DMS153 (cell line): ENCODE measurements around the gene ARID5B.
"Not testable (repeated sequence)": the region's sequence is repeated elsewhere in the genome, so short reads cannot be mapped to it uniquely, and the experiment has no call there.

Experiments used
- DNase-seq: peaks from one replicate; lab custom pipeline; 2025; lab: John Stamatoyannopoulos, UW

The ARID5B gene

DNA sequence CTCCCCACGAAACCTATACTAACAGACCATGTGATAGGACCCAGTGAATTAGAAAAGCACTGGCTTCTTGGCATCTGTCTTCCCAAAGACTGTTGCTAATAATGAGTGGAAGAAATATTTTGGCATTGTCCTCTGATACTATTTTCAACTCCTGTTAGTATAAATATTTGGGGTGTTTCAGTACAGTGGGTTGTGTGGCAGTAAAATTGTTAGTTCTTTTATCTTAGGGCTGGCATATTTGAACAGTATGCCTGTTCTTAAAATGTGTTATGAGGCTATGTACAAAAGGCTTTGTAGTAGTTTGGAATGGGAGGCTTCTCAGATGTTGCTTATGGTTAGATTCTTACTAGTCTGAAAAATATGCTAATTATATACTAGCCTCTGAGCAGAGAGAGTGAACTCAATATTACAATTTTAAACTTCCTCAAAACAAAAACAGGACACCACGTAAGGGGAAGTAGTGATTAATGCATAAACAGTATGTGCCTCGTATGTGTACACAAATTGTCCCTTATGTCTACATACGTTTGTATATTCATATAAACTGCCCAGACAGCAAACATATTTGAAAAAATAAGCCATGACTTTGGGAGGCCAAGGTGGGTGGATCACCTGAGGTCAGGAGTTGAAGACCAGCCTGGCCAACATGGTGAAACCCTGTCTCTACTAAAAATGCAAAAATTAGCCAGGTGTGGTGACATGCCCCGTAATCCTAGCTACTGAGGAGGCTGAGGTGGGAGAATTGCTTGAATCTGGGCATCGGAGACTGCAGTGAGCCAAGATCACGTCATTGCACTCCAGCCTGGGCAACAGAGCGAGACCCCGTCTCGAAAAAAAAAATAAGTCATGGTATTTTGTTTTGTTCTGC, 115.4 kb downstream of the ARID5B start:
- DNase-seq, result no peak

DNA sequence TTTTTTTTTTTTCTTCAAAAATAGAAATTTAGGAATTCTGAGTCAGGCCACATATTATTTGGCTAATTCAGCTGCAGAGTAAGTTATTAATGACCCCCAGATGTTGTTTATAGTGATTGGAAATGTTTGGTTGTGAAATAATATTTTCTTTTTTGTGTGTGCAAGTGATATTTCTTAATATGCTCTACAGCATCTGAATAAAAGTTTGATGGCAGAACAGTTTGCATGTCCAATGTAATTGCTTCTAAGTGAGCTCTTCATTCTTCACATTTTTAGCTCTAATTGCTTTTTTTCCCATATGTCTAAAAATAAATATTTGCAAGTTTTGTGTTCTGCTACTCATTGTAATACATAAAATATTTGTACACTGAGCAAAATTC, 116.0 kb downstream of the ARID5B start:
- no peak for DNase-seq

DNA sequence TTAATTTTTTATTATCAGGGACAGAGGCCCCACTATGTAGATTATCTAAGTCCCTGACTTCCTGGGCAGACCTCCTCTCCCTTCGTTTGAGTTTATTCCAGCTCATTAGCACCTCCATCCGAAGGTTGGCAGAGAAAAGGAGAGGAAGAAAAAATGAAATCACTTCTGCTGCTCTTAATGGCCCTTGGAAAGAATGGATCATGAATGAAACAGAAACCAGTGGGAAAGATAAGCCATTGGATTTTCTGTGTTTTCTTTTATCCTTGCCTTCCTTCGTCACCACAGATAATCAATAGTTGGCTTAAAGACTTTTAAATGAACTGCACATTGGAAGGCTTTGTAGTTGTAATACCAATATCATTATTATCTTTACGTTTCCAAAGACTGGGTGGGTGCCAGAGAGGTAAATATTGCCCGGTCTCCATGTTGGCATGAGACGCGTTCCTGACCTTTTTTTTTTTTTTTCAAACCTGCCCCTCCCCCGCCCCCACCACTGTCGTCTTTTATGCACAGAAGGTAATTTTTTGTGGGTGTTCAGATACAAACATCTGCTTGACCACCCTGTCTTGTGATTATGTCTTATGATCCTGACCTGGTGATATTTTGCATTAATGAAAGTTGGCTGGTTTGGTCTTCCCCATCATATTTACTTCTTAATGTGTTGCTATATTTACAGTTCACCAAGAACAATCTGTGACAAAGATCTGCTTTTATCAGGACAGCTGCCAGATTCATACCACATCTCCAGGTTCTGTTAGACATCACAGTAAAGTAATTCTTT, 116.8 kb downstream of the ARID5B start:
- peak; percentile 21 for DNase-seq

DNA sequence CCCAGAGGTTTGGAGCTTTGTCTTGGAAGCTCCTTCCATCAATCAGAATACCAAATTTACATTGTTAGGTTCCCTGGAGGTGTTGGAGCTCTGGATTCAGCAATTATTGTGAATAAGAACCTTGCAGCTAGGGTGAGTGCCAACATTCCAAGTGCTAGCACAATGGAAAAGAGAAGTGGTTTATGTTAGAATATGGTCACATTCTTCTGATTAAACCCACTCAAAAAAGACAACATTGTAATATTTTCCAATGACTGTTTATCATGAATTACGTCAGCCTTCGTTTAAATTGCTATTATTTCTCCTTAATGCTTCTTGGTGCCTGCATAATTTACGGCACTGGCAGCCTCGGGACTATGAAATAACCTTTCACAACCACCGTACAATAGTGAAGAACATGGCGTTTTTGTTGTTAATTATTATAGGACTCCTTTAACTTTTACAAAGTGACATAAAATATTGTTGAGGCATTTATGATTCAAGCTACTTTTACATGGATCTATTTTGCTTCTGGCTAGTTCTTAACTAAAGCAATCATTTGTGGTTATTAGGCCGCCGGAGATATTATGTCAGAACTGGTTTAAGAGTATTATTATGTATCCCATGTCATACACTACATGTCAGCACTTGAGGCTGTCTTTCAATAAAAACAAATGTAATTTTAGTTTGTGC, 117.7 kb downstream of the ARID5B start:
- DNase-seq, result no peak

DNA sequence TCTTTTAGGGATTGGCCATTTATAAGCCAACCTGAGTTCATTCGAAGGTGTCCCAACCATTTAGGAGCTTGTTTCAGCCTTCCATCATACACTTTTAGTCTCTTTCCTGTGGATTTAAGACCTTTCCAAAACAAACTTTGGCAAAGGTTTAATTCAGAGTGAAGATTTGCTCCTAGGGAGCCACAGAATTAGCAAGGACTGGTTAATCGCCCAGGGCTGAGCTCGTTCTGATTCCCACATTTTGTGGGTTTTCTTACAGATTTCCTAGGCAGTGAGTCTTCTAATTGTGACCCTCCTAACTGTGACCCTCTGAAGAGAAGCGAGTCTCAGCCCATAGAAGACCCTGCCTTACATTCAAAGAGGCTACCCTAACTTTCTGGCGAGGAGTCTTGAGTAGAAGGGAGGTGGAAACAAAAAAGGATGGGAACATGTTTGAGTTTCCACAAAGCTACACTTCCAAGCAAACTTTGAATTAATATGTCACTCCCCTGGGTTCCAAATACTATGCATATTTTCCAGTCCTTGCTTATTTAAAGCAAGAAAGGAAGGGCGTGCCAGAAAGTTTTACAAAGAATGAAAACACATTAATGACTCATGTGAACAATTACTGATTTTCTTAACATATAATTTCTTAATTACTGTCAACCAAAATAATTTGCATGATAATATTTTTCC, 118.3 kb downstream of the ARID5B start:
- DNase-seq, result no peak

DNA sequence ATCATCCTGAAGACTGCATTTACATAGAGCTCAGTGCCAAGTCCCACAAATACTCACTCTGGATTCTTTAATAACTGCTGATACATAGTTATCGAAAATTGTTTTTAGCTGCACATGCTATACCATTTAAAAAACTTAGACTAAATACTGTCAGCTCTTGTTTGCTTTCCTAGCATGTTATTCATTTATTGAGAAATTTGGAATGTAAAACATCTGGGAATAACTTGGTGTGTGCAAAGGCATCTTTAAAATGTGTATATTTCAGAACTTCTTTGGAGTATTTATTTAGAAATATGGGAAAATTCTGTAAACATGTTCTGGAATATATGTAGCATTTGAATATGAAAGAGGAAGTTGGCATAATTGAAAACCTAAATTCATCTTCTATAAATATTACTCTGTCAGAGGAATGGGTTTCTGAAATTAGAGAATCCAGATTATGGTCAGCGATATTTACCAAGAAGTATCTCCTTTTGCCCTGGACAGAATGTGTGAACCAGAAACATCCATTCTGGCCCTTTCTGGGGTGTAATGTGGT, 119.7 kb downstream of the ARID5B start:
- DNase-seq, result no peak

DNA sequence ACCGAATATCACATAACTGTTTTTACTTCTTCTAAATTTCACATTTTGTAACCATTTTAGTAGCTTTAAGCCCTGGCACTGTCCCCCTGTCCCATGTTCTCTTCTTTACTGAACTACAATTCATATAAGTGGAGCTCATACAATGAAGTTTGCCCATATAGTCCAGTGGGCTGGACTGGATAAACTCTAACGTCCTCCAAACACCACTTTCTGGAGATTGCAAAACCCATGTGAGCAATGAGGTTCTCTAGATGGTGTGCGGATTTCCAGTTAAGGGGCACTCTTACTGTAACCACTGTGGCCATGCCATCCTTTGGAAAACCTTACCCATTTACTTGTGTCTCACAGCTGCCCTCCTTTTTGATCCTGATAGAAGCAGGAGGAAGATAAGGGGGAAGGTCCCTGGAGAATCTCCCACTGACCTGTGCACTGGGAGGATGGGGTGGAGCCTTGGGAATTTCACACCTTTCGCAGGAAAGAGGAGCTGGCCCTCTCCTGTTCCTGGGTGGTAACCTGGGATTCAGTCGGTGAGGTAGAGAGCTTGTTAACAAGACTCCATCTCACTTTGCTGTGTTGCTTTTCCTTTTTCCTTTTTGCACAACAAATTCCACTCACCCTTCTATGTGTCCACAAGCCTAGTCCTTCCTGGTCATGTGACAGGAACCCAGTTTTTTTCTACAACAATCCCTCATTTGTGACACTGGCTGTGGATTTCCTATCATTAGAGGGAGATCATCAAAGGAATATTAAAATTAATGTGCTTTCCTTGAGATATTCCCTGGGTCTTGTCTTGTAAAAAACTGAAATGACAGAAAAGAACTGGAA, 120.7 kb downstream of the ARID5B start:
- no peak for DNase-seq

DNA sequence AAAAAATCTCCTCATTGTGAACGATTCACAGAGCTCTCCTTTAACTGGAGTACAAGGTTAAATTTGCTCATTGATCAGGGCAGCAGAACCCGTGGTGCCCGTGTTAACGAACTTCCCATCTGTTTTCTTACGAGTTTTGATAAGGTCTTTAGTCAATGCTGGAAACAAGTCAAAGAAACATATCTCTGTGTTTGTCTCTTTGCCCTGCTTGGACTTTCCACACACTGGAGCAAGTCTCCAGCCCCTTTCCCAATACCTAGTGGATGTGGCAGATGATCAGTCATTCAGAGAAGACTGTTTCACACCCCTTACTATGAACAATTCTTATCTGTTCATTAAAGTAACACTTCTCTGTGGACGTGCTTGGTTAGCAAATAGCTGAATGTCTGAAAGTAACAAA, 121.3 kb downstream of the ARID5B start:
- no peak for DNase-seq

DNA sequence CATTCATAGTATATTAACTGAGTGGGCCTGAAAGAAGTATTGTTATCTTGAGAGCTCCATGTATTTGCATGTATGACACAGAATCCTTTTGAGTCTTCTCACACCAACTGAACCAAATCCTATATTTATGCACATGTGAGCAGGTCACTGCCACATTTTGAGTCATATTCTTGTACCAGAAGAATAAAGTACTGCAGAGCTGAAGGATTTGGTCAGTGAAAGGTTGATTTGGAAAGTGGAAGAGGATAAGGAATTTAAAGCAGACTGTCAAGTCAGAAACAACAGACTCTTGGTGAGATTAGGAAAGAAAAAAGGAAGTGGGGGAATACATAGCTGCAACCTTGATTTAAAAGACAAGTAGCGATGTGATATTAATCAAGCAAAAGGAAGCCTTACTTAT, 121.8 kb downstream of the ARID5B start:
- DNase-seq, result no peak

DNA sequence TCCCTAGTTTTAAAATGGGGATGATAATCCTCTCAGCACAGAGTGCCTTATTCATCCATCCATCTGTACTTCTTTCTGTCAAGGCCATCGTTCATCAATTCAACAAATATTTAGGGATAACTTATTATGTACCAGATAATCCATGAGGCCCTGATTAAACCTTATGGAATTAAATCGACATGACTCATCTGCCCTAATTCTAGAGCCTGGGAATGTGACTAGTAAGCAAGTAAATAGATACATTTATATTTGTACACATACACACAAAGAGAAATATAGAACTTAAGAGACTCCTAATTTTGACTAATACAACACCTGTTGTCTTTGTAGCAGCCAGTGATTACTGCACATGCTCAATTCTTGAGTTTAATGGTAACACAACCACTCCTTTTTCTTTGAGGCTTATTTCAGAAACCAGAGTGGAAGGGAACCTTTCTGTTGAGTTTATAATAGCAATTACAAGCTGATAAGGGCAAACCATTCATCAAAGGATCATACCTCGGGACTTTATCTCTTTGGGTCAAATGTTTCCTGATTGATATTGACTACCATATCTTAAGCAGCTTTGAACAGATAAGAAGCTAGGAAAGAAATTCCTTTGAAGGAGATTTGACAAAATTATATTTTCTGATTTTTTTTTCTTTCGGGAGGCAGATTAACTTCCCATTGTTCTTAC, 122.7 kb downstream of the ARID5B start:
- DNase-seq, result no peak

DNA sequence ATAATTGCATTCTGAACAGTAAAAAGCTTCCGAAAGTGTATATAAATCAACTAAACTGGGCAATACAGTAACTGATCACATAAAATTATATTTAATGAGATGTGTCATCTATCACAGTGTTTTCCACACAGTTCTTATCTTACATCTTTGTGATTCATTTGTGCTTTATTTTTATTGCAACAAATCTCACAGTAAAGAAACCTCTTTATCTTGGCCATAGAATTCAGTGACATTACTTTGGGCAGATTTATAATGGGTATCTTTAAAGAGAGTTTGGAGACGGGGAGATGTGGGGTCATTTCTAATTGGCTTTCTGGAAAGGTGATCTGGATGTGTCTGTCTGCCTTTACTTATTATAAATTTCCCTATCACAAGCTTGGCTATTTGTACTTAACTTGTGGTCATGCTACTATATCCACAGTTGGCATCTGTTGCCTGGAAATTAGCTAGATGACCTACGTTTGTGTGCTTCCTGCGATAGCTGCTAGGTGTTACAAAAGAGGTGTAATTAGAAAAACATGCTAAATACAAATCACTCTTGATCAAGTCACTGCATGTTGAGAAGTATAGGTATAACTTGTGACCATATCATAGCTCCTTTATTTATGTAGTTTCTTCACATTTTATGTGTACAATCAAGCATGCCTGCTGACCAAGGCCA, 123.8 kb downstream of the ARID5B start:
- no peak for DNase-seq

DNA sequence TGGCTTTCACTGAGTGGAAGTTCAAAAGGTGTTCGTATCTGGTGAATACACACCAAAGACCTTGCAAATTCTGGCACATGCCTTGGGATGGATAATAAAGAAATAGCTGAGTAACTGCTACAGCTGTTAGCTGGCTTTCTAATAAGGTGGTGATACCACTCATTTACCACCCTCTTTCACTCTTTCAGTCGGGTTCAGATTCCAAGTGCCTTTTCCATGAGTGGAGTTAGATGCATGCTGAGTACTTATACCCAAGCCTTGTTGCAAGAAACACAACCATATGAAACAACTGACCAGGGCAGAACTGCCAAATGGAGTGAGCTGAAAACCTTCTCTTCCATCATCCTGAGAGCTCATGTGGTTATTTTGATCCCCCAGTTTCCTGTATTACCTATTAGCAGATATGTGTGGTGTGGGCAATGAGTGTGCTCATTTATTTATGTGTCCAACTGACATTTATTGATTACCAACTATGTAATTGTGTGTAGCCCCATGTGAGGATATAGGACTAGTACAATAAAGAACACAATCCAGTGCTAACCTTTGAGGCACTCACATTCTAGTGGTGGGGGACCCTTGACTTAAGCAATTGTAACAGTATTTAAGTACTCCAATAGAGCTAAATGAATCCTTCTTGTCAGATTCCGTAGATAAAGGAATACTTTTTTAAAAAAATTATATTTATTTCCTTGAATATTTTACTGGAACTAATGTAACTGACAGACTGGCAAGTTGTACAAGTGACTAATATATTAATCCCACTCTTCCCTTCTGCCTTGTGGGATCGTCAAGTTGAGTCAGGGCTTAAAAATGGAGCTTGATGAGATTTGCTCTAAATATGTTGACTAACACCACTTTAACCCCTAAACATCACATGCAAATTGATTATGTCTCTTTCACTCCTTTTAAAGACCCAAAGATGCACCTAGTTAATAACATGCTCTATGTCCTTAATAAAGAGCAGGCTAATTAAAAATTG, 124.7 kb downstream of the ARID5B start:
- no peak for DNase-seq

DNA sequence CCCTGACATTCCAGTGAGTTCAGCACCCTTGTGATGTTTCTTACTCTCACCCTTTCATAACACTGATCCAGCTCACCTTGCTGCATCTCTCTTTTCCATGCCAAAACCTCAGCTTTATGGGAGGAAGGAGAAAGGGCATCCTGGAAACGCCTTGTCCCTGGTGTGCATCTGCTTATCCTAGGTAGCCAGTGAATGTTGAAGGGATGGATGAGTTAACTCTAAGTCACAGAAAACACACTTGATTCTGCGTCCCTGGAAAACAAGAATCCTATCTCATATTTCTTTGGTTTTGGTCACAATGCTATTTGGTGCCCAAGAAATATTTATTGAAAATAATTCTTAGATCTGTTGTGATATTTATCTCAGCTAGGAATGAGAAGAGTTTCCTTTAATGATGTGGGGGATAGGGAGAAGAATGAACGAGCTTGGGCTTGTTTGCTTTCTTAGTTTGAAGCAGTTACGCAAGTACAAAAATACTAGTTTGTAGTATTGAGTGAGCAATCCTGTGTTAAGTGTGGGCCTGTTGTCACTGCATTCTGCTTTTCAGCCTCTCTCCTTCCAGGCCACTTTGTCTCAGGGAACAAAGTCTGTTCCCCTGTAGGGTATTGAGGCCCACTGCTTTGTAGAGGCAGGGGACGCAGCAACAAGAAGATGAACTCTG, 126.5 kb downstream of the ARID5B start:
- DNase-seq, result no peak

DNA sequence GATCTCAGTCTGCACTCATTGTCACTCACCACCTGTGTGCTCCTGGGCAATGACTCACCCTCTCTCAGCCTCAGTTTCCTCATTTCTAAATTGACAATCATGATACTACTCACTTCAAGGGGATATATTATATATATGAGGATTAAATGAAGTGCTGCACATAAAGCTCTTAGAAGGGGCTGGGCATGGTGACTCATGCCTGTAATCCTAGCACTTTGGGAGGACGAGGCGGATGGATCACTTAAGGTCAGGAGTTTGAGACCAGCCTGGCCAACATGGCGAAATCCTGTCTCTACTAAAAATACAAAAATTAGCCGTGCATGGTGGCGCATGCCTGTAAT, 127.0 kb downstream of the ARID5B start:
- not testable (repeated sequence) for DNase-seq

DNA sequence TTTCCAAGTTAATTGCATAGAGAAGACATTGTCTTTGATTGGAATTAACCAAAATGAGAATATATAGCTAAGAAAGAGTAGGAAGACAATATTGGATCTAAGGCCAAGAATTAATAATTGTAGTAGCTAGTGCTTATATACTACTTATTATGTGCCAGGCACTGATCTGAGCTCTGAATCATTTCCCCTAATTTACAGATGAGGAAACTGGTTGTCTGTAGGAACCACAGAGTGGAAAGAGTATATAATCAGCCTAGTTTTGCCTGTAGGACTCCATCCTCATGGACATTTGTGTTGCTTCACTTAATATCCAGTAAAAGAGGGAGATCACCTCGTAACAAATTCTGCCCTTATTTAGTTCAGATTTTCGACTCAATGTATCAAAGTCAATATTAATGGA, 127.9 kb downstream of the ARID5B start:
- no peak for DNase-seq

DNA sequence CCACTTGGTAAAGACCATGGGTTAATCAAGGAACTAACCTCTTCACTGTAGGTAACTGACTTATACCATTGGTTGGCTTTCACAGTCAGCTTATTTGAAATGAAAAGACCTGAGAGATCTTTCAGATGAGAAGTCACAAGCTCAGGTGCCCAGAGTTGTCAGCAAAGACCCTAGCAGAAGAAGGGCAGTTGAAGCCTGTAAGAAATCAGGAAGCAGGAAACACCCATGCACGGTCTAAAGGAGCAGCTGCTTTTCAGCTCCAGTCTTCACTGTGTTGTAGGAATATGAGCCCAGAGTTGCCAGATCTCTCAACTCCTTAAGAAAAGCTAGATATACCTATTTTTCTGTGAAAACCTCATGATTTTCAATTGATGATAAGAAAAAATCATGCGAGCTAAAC, 130.0 kb downstream of the ARID5B start:
- no peak for DNase-seq

DNA sequence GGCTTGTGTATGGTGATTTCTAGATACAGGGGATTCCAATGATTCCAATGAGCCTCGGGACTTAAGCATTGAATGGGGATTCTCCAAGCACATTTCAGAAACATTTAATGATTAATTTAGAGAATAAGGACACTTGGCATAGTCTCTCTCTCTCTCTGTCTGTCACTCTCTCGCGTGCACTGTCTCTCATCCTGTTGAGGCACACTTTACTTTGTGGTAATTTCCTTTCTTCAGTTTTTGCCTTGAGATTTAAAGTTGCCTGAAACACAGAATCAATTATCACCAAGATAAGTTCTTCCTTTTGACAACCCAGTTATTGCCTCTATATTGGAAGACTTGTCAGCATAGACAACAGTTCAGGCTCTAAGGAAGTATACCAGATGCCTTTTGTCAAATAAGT, 131.6 kb downstream of the ARID5B start:
- DNase-seq, result no peak

DNA sequence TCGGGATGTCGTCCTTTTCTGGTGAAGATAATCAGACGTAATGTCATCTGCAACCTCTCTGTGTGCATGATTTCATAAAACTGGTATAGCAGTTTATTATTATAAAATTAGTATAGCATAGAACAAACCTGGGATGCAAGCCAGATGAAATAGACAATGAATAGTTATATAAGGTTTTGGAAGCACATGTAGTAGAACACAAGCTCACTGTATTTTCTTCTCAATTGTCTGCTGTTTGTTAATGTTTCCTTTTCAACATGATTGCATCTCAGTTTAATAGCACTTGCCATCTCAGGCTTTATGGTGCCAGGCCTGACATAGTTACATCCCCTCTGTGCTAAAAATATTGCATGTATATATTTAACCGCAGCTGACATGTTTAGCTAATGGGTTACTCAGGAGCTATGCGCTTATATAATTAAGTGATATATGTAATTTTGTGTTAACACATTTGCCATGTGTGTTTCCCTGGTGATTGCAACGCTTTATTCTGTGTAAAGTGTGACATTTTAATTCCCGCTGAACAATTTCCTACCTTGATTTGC, 132.7 kb downstream of the ARID5B start:
- DNase-seq, result no peak
